Skin epidermis (tissue), 12 donors: Measurements from ENCODE around the gene TRAP1.
"Not testable (repeated sequence)": the region's sequence is repeated elsewhere in the genome, so short reads cannot be mapped to it uniquely, and the experiment has no call there.

ENCODE experiments used
- H3K27ac ChIP-seq, 21 experiments: fragments of 200-600 bp; sonication (generic) in 11 of 21; one replicate each; pipeline ENCODE4 v1.5.0; 2020; ENCODE audit warnings: mild to moderate bottlenecking in 3 of 21, inconsistent platforms in 2 of 21, moderate library complexity in 2 of 21
- H3K4me3 ChIP-seq, 7 experiments: fragments of 200-600 bp; sonication (generic) in 2 of 7; one replicate each; pipeline ENCODE4 v1.5.0; 2020; ENCODE audit warnings: inconsistent platforms in 2 of 7, mild to moderate bottlenecking in 2 of 7, moderate library complexity in 1 of 7

TRAP1 gene

GRCh38 chr16:3718019-3718391, 681 bp upstream of the TRAP1 start:
- H3K4me3 ChIP-seq = peak overlapping the region; percentile 84 to 99 (median 91)
- H3K27ac ChIP-seq = peak overlapping the region; percentile 79 to 97 (median 92)

GRCh38 chr16:3716831-3717234, 491 bp downstream of the TRAP1 start:
- peak overlapping the region; percentile 65 to 97 (median 92) for H3K27ac ChIP-seq

GRCh38 chr16:3715430-3715829, 1.9 kb downstream of the TRAP1 start:
- Histone ChIP-seq H3K27ac (no peak overlapping the region), H3K4me3 (no peak overlapping the region)

More at GRCh38 chr16:3716831-3717234, 491 bp downstream of the TRAP1 start:
- H3K4me3 ChIP-seq = peak overlapping the region; percentile 84 to 99 (median 91)

- H3K27ac ChIP-seq = not testable (repeated sequence)
Measured at GRCh38 chr16:3714378-3714777, 2.9 kb downstream of the TRAP1 start.

GRCh38 chr16:3713587-3714242, 3.6 kb downstream of the TRAP1 start:
- no peak overlapping the region for H3K4me3 ChIP-seq
- H3K27ac ChIP-seq = peak overlapping the region in 2 of 21 experiments; percentile 13 to 34

More at GRCh38 chr16:3714378-3714777, 2.9 kb downstream of the TRAP1 start:
- not testable (repeated sequence) for H3K4me3 ChIP-seq

GRCh38 chr16:3712861-3713372, 4.4 kb downstream of the TRAP1 start:
- H3K27ac ChIP-seq = peak overlapping the region in 2 of 21 experiments; percentile 13 to 34
- H3K4me3 ChIP-seq = no peak overlapping the region

- Histone ChIP-seq H3K4me3 (no peak overlapping the region), H3K27ac (no peak overlapping the region)
Measured at GRCh38 chr16:3706253-3707012, 10.9 kb downstream of the TRAP1 start.

GRCh38 chr16:3702082-3702481, 15.2 kb downstream of the TRAP1 start:
- Histone ChIP-seq H3K4me3 (no peak overlapping the region), H3K27ac (no peak overlapping the region)

- no peak overlapping the region for H3K27ac ChIP-seq
- H3K4me3 ChIP-seq = no peak overlapping the region
Measured at GRCh38 chr16:3701531-3701930, 15.8 kb downstream of the TRAP1 start.

- no peak overlapping the region for H3K4me3 ChIP-seq
- no peak overlapping the region for H3K27ac ChIP-seq
Measured at GRCh38 chr16:3698941-3699340, 18.4 kb downstream of the TRAP1 start.

- H3K4me3 ChIP-seq = no peak overlapping the region
- no peak overlapping the region for H3K27ac ChIP-seq
Measured at GRCh38 chr16:3696425-3697218, 20.7 kb downstream of the TRAP1 start.

GRCh38 chr16:3695610-3696369, 21.5 kb downstream of the TRAP1 start:
- Histone ChIP-seq H3K4me3 (no peak overlapping the region), H3K27ac (no peak overlapping the region)

GRCh38 chr16:3694051-3694450, 23.3 kb downstream of the TRAP1 start:
- H3K27ac ChIP-seq = no peak overlapping the region
- no peak overlapping the region for H3K4me3 ChIP-seq

- Histone ChIP-seq H3K4me3 (no peak overlapping the region), H3K27ac (peak overlapping the region in 10 of 21 experiments; percentile 2 to 74 (median 40))
Measured at GRCh38 chr16:3691761-3692160, 25.6 kb downstream of the TRAP1 start.

- peak overlapping the region in 2 of 7 experiments; percentile 8 to 14 for H3K4me3 ChIP-seq
- peak overlapping the region in 18 of 21 experiments; percentile 2 to 84 (median 67) for H3K27ac ChIP-seq
Measured at GRCh38 chr16:3690980-3691720, 26.2 kb downstream of the TRAP1 start.

GRCh38 chr16:3690470-3690928, 26.8 kb downstream of the TRAP1 start:
- peak overlapping the region in 18 of 21 experiments; percentile 2 to 84 (median 67) for H3K27ac ChIP-seq
- peak overlapping the region in 2 of 7 experiments; percentile 8 to 14 for H3K4me3 ChIP-seq

GRCh38 chr16:3689731-3690130, 27.6 kb downstream of the TRAP1 start:
- peak overlapping the region in 15 of 21 experiments; percentile 19 to 84 (median 55) for H3K27ac ChIP-seq
- no peak overlapping the region for H3K4me3 ChIP-seq

- peak overlapping the region in 7 of 21 experiments; percentile 25 to 79 (median 60) for H3K27ac ChIP-seq
Measured at GRCh38 chr16:3687792-3688191, 29.5 kb downstream of the TRAP1 start.

More at GRCh38 chr16:3687792-3688191, 29.5 kb downstream of the TRAP1 start:
- H3K4me3 ChIP-seq = no peak overlapping the region
